ENCODE results near the gene NAA10.

Gene NAA10

GRCh38 chrX:153927922-153928760 is 6.7 kb downstream of the NAA10 start:
- peak; percentile 90 for DNase-seq

GRCh38 chrX:153927672-153927921 is 7.2 kb downstream of the NAA10 start:
- DNase-seq: no peak

- DNase-seq: peak; percentile 55
These were observed 7.8 kb downstream of the NAA10 start for GRCh38 chrX:153926858-153927671.

- DNase-seq: no peak
These were observed 8.3 kb downstream of the NAA10 start for GRCh38 chrX:153926552-153926857.

GRCh38 chrX:153925739-153926551 is 8.9 kb downstream of the NAA10 start, which contains the start of gene ARHGAP4:
ARHGAP4 (minus strand) TSS chrX:153926264; CDS start chrX:153926202, 62 bp downstream.
- no peak for DNase-seq

GRCh38 chrX:153925387-153925738 is 9.5 kb downstream of the NAA10 start:
- no peak for DNase-seq

- DNase-seq: no peak
These were observed 10.5 kb downstream of the NAA10 start for GRCh38 chrX:153924149-153924861.

GRCh38 chrX:153922932-153923857 is 11.6 kb downstream of the NAA10 start:
- peak; percentile 35 for DNase-seq

- DNase-seq: no peak
These were observed 13.1 kb downstream of the NAA10 start for GRCh38 chrX:153921511-153922446.

- no peak for DNase-seq
These were observed 13.8 kb downstream of the NAA10 start for GRCh38 chrX:153921070-153921469.

GRCh38 chrX:153920546-153920945 is 14.3 kb downstream of the NAA10 start:
- DNase-seq: no peak

GRCh38 chrX:153919281-153919680 is 15.6 kb downstream of the NAA10 start:
- no peak for DNase-seq

- DNase-seq: no peak
These were observed 17.0 kb downstream of the NAA10 start for GRCh38 chrX:153917869-153918268.

GRCh38 chrX:153913701-153914100 is 21.1 kb downstream of the NAA10 start:
- DNase-seq: no peak

GRCh38 chrX:153913211-153913610 is 21.6 kb downstream of the NAA10 start:
- no peak for DNase-seq

- DNase-seq: no peak
These were observed 23.0 kb downstream of the NAA10 start for GRCh38 chrX:153911798-153912197.

GRCh38 chrX:153910446-153910845 is 24.4 kb downstream of the NAA10 start:
- DNase-seq: no peak

GRCh38 chrX:153909980-153910360 is 24.9 kb downstream of the NAA10 start:
- DNase-seq: no peak

GRCh38 chrX:153909024-153909979 is 25.5 kb downstream of the NAA10 start:
- DNase-seq: no peak

Measured in NCI-H2029 (cell line).